HG02763 (cell line): ENCODE data around the gene BMPER.
A peak's percentile ranks its signal among the peaks of the same experiment; 100 is the strongest.

Experiments
- ATAC-seq: cut with Tn5 transposase; IDR thresholded peaks from one replicate; pipeline ENCODE4 v1.9.1; 2021; ENCODE audit warnings: mild to moderate bottlenecking, moderate library complexity; ENCODE audit not compliant: unreplicated experiment

Gene BMPER

DNA sequence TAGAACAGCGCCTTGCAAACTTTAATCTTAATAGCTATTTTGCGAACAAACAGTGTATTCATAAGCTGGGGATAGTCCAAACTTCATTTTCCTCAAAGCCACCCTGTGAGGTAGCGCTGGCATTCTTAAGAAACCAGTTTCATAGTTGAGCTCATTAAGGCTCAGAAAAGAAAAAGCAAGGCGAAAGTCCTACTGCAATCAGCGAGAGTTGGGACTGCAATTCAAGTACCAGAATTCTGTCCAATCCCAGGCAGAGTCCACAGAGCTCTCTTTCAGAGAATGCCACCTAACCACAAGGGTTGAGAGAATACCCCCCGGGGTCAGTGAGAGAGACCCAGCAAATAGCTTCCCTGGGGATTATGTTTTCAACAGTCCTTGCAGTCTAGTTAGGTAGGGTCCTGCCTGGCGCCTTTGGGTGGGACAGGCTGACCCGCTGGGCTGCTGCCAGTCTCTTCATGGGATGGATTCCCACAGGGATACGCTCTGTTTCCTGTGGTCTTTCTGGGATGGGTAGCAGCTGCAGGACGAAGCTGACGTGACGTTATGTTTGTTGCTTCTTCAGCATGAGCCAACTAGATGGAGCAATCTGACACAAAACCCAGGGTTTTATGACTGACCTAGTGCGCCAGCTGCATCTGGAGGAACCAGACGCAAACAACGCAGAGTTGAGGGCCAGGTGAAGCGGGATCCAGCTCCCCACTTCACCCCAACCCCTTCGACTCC lies 16.0 kb downstream of the BMPER start:
- no peak for ATAC-seq

DNA sequence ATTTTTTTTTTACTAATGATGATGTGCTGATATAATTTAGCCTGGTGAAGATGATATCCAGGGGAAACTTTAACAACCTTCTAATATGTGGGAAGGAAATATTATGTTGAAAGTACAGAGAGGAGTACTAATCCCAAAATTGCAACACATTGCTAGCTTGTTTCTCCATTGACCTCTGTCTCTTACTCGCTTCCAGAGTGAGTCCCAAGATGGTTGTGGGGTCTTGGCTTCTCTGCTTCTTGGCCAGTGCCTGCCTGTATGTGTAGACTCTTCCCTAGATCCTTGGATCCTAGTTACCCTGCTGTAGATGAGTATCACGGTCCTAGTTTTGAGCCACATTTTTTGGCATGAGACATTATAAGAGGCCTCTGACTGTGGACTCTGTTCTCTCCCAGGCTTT lies 17.5 kb downstream of the BMPER start:
- no peak for ATAC-seq

DNA sequence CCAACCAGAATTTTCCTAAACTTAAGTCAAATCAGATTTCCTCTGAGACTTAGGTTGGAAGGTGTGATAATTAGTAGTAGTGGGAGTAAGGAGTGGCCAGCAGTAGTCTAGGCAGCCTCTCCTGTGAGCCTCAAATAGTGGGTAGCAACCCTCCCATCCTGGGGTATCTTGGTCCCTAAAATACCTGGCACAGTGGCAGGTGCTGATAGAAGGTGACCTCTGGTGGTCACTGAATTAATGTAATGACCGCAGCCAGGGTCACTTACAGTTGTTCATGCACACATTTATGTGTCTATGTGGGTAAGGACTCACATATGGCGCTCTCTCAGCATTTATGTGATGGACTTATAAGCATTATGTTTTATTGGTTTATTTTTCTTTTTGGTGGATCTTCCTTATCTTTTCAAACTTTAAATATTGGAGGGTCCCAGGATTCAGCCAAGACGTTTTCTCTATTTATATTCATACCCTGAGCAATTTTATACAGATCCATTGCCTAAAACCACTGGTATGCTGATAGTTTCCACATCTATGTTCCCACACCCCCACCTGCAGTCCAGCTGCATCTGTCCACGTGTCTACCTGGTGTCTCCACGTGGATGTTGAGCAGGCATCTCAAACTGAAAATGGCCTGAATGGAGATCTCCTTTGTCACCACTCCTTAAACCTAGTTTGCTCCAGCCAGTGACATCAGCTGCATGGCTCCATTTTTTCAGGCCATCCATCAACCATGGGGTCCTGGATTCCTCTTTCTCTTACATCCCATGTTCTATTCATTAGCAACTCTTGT lies 18.3 kb downstream of the BMPER start:
- ATAC-seq = no peak

DNA sequence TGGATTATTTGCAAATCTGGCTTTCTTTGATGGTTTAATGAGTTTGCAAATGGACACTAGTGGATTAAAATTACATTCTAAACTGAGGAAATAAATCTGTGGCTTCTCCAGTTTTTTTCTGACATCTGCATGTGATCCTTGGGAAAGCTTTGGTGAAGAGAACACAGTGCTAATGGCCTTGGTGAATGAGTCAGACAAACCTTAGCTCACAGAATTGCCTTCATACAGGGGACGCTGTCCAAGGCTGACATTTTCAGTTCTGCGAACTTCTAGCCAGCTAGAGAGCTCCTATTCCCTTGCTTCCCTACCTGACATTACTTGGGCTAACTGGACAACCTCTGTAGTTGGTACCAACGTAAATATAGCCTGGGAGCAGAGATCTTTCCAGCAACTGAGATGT lies 21.2 kb downstream of the BMPER start:
- ATAC-seq = no peak

- ATAC-seq = no peak
Observed at GRCh38 chr7:33928986-33929385, 23.6 kb downstream of the BMPER start.

DNA sequence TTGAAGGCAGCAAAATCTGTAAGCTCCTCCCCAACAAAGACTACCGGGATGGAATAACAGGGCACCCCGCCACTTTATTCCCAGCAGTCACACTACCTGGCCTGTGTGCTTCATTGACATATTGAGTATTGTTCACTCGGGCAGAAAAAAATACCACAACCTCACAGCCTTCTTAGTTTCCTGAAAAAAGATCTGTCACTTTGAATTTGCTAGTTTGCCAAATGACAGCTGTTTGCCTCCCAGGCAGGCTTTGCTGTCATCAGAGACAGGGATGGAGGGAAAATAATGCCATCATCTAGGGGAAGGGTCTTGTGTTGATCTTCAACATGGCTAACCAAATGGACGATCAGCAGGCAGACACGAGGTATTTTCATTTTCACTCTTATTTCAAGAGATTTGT lies 26.9 kb downstream of the BMPER start:
- no peak for ATAC-seq

DNA sequence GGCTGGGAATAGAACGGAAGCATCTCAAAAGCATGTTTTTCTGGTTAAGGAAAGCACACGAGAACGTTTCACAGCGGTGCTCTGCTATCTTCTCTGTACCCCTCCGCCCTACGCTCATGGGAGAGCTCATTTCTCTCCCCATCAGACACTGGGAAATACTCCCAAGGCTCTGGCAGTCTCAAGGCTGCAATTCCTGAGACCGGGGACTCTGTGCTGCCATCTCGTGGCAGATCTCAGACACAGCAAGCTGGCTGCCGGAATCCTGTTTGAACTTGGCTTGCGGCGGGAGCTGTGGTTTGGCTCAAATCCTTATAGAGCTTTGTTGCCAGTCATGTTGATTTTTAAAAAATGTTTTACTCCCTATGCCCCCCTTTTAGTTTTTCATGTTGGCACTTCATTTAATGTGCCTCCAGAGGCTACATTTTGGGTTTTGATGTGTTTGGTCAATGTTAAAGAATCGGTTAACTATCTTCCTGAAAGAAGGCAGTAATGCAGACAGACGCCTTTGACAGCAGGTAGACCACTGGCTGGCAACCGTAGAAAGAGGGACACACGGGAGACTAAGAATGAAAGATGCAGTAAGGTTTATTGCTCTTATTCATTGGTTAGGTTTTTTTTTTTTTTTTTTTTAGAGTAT lies 27.6 kb downstream of the BMPER start:
- peak; percentile 81 for ATAC-seq

- no peak for ATAC-seq
Observed at GRCh38 chr7:33933611-33934281, 28.4 kb downstream of the BMPER start.

GRCh38 chr7:33934391-33934790 lies 29.1 kb downstream of the BMPER start:
- no peak for ATAC-seq

DNA sequence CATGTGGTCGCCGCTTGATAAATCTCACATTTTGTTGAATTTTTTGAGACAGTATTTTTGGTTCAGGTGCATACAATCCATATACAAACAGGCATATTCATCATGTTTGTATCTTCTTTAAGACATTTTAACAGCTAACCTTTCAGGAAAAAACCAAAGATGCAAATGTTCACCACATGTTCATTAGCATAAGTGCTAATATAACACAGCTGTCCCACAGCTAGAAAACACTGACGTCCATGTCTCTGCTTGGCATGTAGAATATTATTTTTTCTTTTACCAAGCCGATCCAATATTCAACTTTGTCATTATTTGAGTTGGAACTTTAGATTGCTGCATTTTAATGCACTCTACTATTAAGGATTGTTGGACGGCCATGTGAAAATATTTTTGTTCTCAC lies 31.2 kb downstream of the BMPER start:
- ATAC-seq = no peak

GRCh38 chr7:33937871-33938270 lies 32.5 kb downstream of the BMPER start:
- no peak for ATAC-seq

GRCh38 chr7:33939121-33939520 lies 33.8 kb downstream of the BMPER start:
- no peak for ATAC-seq

- ATAC-seq = no peak
Observed at GRCh38 chr7:33940503-33940902, 35.2 kb downstream of the BMPER start.

DNA sequence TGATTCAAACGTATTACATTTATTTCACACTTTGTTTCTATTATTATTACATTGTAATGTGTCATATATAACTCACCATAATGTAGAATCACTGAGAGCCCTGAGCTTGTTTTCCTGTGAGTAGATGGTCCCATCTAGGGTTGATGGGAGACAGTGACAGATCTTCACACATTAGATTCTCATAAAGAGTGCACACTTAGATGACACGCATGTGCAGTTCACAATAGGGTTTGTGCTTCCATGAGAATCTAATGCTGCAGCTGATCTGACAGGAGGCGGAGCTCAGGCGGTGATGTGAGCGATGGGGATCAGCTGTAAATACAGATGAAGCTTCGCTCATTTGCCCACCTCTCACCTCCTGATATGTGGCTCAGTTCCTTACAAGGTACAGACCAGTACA lies 36.1 kb downstream of the BMPER start:
- no peak for ATAC-seq

GRCh38 chr7:33946094-33946699 lies 40.9 kb downstream of the BMPER start:
- no peak for ATAC-seq

DNA sequence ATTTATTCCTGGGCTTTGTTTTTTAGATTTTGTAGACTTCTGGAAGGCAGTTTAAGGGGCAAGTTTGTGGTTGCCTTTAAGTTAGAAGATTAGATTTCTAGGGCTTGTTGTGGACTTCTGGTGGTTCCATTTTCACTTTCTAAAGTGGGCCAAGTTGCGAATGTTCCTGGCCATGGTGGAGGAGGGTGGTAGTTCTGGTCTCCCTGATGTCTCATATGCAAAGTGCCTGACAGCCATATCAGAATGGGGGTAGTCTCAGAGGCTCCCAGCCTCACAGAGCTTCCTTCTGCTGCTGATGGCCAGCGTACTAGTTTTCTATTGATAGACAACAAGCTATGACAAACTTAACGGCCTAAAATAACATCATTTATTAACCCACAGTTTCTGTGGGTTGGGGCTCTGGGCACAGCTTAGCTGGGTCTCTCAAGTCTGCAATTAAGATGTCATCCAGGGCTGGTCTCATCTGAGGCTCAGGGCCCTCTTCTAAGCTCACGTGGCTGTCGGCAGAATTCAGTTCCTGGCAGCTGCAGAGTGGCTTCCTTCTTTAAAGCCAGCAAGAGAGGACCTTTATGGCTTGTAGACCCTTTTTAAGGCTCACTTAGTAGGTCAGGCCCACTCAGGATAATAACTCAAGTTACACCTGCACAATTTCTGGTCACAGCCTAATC lies 44.8 kb downstream of the BMPER start:
- no peak for ATAC-seq

GRCh38 chr7:33952824-33953223 lies 47.5 kb downstream of the BMPER start:
- no peak for ATAC-seq

DNA sequence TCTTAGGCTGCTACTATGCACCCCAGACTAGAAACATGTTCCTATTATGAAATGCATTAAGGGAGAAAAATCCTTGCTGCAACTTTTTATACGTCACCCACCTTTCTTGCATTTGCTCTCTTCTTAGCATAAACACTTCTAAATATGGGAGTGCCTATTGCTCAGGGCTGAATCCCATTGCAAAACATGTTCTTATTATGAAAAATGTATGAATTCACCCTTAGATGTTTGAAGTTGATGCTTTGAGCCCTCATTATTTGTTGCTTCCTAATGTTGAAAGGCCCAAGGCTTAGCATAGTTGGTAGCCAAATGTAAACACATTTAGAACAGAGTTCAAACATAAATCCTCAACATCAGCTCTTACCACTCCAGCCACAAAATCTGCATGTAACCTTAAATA lies 52.8 kb downstream of the BMPER start:
- no peak for ATAC-seq

- ATAC-seq = no peak
Observed at GRCh38 chr7:33959676-33960075, 54.3 kb downstream of the BMPER start.

GRCh38 chr7:33961948-33962347 lies 56.6 kb downstream of the BMPER start:
- no peak for ATAC-seq
